Epithelial cell of proximal tubule (primary cell): ENCODE data around the gene KRTAP4-11. TPM values are rescaled to one million over a fixed set of nuclear protein-coding genes. Genes with fewer than 3 reads are reported as not detected.

ENCODE experiments used
- DNase-seq: peaks from one replicate; pipeline ENCODE4 v3.0.0-alpha.2; 2011; ENCODE audit warnings: low read depth
- H3K4me3 ChIP-seq: 2 replicates; pipeline ENCODE4 v1.5.1; 2011; ENCODE audit warnings: low read depth, mild to moderate bottlenecking, low read length
- CTCF ChIP-seq: conservative IDR thresholded peaks from 2 replicates; pipeline ENCODE4 v1.5.1; 2012; ENCODE audit warnings: low read depth, mild to moderate bottlenecking, low read length
- total RNA-seq: library from RNA; depleted of rRNA; stranded (reverse); fragments of >200 nt; gene quantifications from 2 replicates; pipeline ENCODE4 v1.2.3, GENCODE V29; 2015

KRTAP4-11 gene
- total RNA-seq, 1 donor from 2014 or later = not detected

GRCh38 chr17:41082626-41083025 is 35.5 kb downstream of the KRTAP4-11 start:
- H3K4me3 ChIP-seq = no peak overlapping the region
- DNase-seq = no peak
- TF ChIP-seq CTCF = no peak

- no peak overlapping the region for H3K4me3 ChIP-seq
- TF ChIP-seq CTCF = no peak
- DNase-seq = no peak
Observed at GRCh38 chr17:41076788-41077187, 41.4 kb downstream of the KRTAP4-11 start.

GRCh38 chr17:41073676-41074075 is 44.5 kb downstream of the KRTAP4-11 start:
- no peak for TF ChIP-seq CTCF
- DNase-seq = no peak
- no peak overlapping the region for H3K4me3 ChIP-seq

GRCh38 chr17:41071606-41072360 is 46.4 kb downstream of the KRTAP4-11 start:
- H3K4me3 ChIP-seq = no peak overlapping the region
- no peak for TF ChIP-seq CTCF
- no peak for DNase-seq

- no peak for DNase-seq
- no peak for TF ChIP-seq CTCF
- no peak overlapping the region for H3K4me3 ChIP-seq
Observed at GRCh38 chr17:41069031-41069430, 49.1 kb downstream of the KRTAP4-11 start.

GRCh38 chr17:41067281-41067680 is 50.9 kb downstream of the KRTAP4-11 start:
- H3K4me3 ChIP-seq = no peak overlapping the region
- DNase-seq = no peak
- no peak for TF ChIP-seq CTCF

Other genes with a start within 250 kb of the KRTAP4-11 start
- not detected in 2 replicates for gene KRT20, start 233.1 kb downstream of the KRTAP4-11 start, total RNA-seq
- gene KRT23, start 180.7 kb downstream of the KRTAP4-11 start, total RNA-seq = 13.4 and 17.1 TPM in 2 replicates
- gene KRT39, start 151.4 kb downstream of the KRTAP4-11 start, total RNA-seq = not detected in 2 replicates
- not detected in 2 replicates for gene KRT40, start 134.0 kb downstream of the KRTAP4-11 start, total RNA-seq
- not detected in 2 replicates for gene KRTAP3-3, start 124.2 kb downstream of the KRTAP4-11 start, total RNA-seq
- gene KRTAP3-2, start 118.5 kb downstream of the KRTAP4-11 start, total RNA-seq = not detected in 2 replicates
- not detected in 2 replicates for gene KRTAP3-1, start 109.2 kb downstream of the KRTAP4-11 start, total RNA-seq
- gene KRTAP1-5, start 91.2 kb downstream of the KRTAP4-11 start, total RNA-seq = not detected in 2 replicates
- not detected in 2 replicates for gene KRTAP1-4, start 88.2 kb downstream of the KRTAP4-11 start, total RNA-seq
- gene KRTAP1-3, start 83.5 kb downstream of the KRTAP4-11 start, total RNA-seq = not detected in 2 replicates
- gene KRTAP1-1, start 76.9 kb downstream of the KRTAP4-11 start, total RNA-seq = not detected in 2 replicates
- not detected in 2 replicates for gene KRTAP2-1, start 71.1 kb downstream of the KRTAP4-11 start, total RNA-seq
- gene KRTAP2-2, start 63.1 kb downstream of the KRTAP4-11 start, total RNA-seq = not detected in 2 replicates
- gene KRTAP2-3, start 58.3 kb downstream of the KRTAP4-11 start, total RNA-seq = 11.6 and 26.7 TPM in 2 replicates
- gene KRTAP2-4, start 52.5 kb downstream of the KRTAP4-11 start, total RNA-seq = not detected in 2 replicates
- not detected in 2 replicates for gene KRTAP4-7, start 34.2 kb downstream of the KRTAP4-11 start, total RNA-seq
- not detected in 2 replicates for gene KRTAP4-8, start 20.2 kb downstream of the KRTAP4-11 start, total RNA-seq
- gene KRTAP4-16, start 16.2 kb downstream of the KRTAP4-11 start, total RNA-seq = not detected in 2 replicates
- gene KRTAP4-9, start 13.0 kb downstream of the KRTAP4-11 start, total RNA-seq = 0.58 TPM in 1 of 2 replicates, not detected in the other
- not detected in 2 replicates for gene KRTAP4-12, start 5.8 kb upstream of the KRTAP4-11 start, total RNA-seq
- not detected in 2 replicates for gene KRTAP4-6, start 22.2 kb upstream of the KRTAP4-11 start, total RNA-seq
- not detected in 2 replicates for gene KRTAP4-5, start 31.5 kb upstream of the KRTAP4-11 start, total RNA-seq
- gene KRTAP4-4, start 42.4 kb upstream of the KRTAP4-11 start, total RNA-seq = not detected in 2 replicates
- not detected in 2 replicates for gene KRTAP4-3, start 49.8 kb upstream of the KRTAP4-11 start, total RNA-seq
- gene KRTAP4-2, start 59.8 kb upstream of the KRTAP4-11 start, total RNA-seq = not detected in 2 replicates
- not detected in 2 replicates for gene KRTAP4-1, start 66.5 kb upstream of the KRTAP4-11 start, total RNA-seq
- not detected in 2 replicates for gene KRTAP9-1, start 71.5 kb upstream of the KRTAP4-11 start, total RNA-seq
- gene KRTAP9-2, start 108.3 kb upstream of the KRTAP4-11 start, total RNA-seq = not detected in 2 replicates
- not detected in 2 replicates for gene KRTAP9-3, start 114.1 kb upstream of the KRTAP4-11 start, total RNA-seq
- not detected in 2 replicates for gene KRTAP9-8, start 119.6 kb upstream of the KRTAP4-11 start, total RNA-seq
- not detected in 2 replicates for gene KRTAP9-4, start 131.3 kb upstream of the KRTAP4-11 start, total RNA-seq
- not detected in 2 replicates for gene KRTAP9-9, start 137.0 kb upstream of the KRTAP4-11 start, total RNA-seq
- gene KRTAP9-6, start 147.0 kb upstream of the KRTAP4-11 start, total RNA-seq = not detected in 2 replicates
- gene KRTAP9-7, start 157.3 kb upstream of the KRTAP4-11 start, total RNA-seq = not detected in 2 replicates
- not detected in 2 replicates for gene KRTAP29-1, start 184.5 kb upstream of the KRTAP4-11 start, total RNA-seq
- gene KRTAP16-1, start 190.9 kb upstream of the KRTAP4-11 start, total RNA-seq = not detected in 2 replicates
- gene KRTAP17-1, start 197.3 kb upstream of the KRTAP4-11 start, total RNA-seq = not detected in 2 replicates
- gene KRT33A, start 232.5 kb upstream of the KRTAP4-11 start, total RNA-seq = not detected in 2 replicates